Activated CD4-positive, alpha-beta T cell treated with anti-CD3 and anti-CD28 coated beads for 48 hours (primary cell): Measurements from ENCODE around the gene FMNL2.

Source experiments
- DNase-seq: peaks from one replicate; pipeline ENCODE4 v3.0.0-alpha.2; 2020

Gene FMNL2

GRCh38 chr2:152406119-152406835 lies 71.3 kb downstream of the FMNL2 start:
- DNase-seq, result no peak

GRCh38 chr2:152406836-152407161 lies 71.8 kb downstream of the FMNL2 start:
- no peak for DNase-seq

GRCh38 chr2:152407204-152407721 lies 72.3 kb downstream of the FMNL2 start:
- peak; percentile 22 for DNase-seq

- no peak for DNase-seq
These were observed 72.8 kb downstream of the FMNL2 start for GRCh38 chr2:152407806-152408205.

GRCh38 chr2:152408254-152408653 lies 73.3 kb downstream of the FMNL2 start:
- DNase-seq, result no peak

GRCh38 chr2:152409386-152410164 lies 74.6 kb downstream of the FMNL2 start:
- no peak for DNase-seq

GRCh38 chr2:152410165-152410597 lies 75.2 kb downstream of the FMNL2 start:
- no peak for DNase-seq

- no peak for DNase-seq
These were observed 76.2 kb downstream of the FMNL2 start for GRCh38 chr2:152411154-152411553.

- DNase-seq, result no peak
These were observed 78.5 kb downstream of the FMNL2 start for GRCh38 chr2:152413228-152414030.

- peak; percentile 60 for DNase-seq
These were observed 80.3 kb downstream of the FMNL2 start for GRCh38 chr2:152415231-152415642.

GRCh38 chr2:152415796-152416195 lies 80.8 kb downstream of the FMNL2 start:
- no peak for DNase-seq

GRCh38 chr2:152418688-152419087 lies 83.7 kb downstream of the FMNL2 start:
- DNase-seq, result no peak

GRCh38 chr2:152419944-152420343 lies 85.0 kb downstream of the FMNL2 start:
- DNase-seq, result no peak

- DNase-seq, result no peak
These were observed 85.4 kb downstream of the FMNL2 start for GRCh38 chr2:152420363-152420762.

- DNase-seq, result no peak
These were observed 86.0 kb downstream of the FMNL2 start for GRCh38 chr2:152420936-152421335.

GRCh38 chr2:152421521-152422370 lies 86.8 kb downstream of the FMNL2 start:
- DNase-seq, result no peak

- no peak for DNase-seq
These were observed 88.7 kb downstream of the FMNL2 start for GRCh38 chr2:152423684-152424083.

- no peak for DNase-seq
These were observed 91.1 kb downstream of the FMNL2 start for GRCh38 chr2:152425765-152426727.

GRCh38 chr2:152426801-152427200 lies 91.8 kb downstream of the FMNL2 start:
- DNase-seq, result no peak

- DNase-seq, result no peak
These were observed 92.9 kb downstream of the FMNL2 start for GRCh38 chr2:152427902-152428301.
